ENCODE data around the gene ATP2A3. TPM values are rescaled to one million over a fixed set of nuclear protein-coding genes. Genes with fewer than 3 reads are reported as not detected.

The ATP2A3 gene
- total RNA-seq, 4 donors from 2014 or later, result 8.5 to 60.7 (median 36.4) TPM

DNA sequence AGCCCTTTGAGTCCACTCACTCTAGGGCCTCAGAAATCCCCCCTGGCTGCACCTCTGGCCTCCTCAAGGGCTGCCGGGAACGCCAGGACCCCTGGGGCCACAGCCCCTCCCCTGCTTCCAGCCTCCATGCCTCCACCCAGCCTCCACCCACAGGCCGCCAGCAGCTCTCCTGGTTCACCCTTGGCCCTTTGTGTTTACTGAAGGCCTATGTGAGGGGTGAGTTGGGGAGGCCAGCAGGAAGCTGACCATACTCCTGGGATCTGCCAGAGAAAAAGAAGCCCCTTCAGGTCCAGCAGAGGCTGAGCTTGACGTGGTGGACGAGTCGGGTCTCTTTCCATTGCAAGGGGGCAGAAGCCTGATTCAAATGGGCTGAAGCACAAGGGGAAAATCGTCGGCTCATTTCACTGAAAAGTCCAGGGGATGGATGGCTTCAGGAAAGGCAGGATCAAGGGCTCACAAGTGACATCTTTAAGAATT lies 18.3 kb upstream of the ATP2A3 start:
- DNase-seq (ENCODE audit: low spot score in 2 of 2), result no peak
- intact Hi-C loops (cut with DNase I; ENCODE audit: low total_unique reads), result no loop called here
- TF ChIP-seq POLR2A (IDR thresholded peaks at IDR 0.05), result no peak
- TF ChIP-seq, protein P1, sequence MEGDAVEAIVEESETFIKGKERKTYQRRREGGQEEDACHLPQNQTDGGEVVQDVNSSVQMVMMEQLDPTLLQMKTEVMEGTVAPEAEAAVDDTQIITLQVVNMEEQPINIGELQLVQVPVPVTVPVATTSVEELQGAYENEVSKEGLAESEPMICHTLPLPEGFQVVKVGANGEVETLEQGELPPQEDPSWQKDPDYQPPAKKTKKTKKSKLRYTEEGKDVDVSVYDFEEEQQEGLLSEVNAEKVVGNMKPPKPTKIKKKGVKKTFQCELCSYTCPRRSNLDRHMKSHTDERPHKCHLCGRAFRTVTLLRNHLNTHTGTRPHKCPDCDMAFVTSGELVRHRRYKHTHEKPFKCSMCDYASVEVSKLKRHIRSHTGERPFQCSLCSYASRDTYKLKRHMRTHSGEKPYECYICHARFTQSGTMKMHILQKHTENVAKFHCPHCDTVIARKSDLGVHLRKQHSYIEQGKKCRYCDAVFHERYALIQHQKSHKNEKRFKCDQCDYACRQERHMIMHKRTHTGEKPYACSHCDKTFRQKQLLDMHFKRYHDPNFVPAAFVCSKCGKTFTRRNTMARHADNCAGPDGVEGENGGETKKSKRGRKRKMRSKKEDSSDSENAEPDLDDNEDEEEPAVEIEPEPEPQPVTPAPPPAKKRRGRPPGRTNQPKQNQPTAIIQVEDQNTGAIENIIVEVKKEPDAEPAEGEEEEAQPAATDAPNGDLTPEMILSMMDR (IDR thresholded peaks at IDR 0.05), result no peak
- WGBS, 2 donors, result 85% methylated on average over 8 of the region's 8 CpGs
- H3K4me3 ChIP-seq (ENCODE audit: low read depth, poor library complexity, severe bottlenecking), result no peak overlapping the region

DNA sequence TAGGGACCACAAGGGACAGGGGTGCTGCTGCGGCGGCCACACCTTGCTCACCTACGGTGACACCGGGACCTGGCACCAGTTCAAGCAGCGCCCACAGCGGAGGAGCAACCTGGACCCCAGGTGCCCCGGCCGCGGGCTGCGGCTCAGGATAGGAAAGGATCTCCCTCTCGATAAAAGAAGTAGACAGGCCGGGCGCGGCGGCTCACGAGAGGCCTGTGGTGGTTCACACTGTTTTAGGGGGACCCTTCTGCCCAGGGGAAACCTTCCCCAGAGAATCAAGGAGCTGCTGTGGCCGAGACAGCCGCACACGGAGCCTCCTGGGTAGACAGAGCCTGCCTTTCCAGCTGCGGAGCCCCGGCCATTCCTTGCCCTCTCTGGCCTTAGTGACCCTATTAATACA lies 17.9 kb upstream of the ATP2A3 start:
- WGBS, 2 donors, result 91 to 94% methylated on average over 21 of the region's 21 CpGs
- H3K4me3 ChIP-seq (ENCODE audit: low read depth, poor library complexity, severe bottlenecking), result no peak overlapping the region
- DNase-seq (ENCODE audit: low spot score in 2 of 2), result no peak
- TF ChIP-seq POLR2A (IDR thresholded peaks at IDR 0.05), result no peak
- TF ChIP-seq, protein P1 (IDR thresholded peaks at IDR 0.05), result no peak
- intact Hi-C loops (cut with DNase I; ENCODE audit: low total_unique reads), result no loop called here

DNA sequence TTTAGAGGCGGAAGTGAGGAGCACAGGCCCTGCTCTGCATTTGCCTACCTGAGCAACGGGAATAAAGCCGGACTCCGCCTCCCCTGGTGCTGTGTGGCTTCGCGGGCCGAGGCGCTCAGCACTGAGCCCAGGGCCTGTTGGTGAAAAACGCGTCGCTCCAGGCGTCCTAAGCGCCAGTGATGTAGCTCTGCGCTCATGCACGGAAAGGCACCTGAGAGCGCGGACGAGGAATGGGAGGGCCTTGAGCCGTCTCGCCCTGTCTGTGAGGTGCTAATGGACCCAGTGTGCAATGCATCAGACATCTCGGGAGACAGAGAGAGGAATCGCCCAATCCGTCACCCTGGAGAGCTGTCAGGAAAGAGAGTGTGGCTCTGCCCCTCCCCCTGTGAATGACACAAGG lies 17.2 kb upstream of the ATP2A3 start:
- TF ChIP-seq, protein P1 (IDR thresholded peaks at IDR 0.05), result no peak
- TF ChIP-seq POLR2A (IDR thresholded peaks at IDR 0.05), result no peak
- intact Hi-C loops (cut with DNase I; ENCODE audit: low total_unique reads), result no loop called here
- DNase-seq (ENCODE audit: low spot score in 2 of 2), result no peak
- WGBS, 2 donors, result 81 to 83% methylated on average over 23 of the region's 23 CpGs
- no peak overlapping the region for H3K4me3 ChIP-seq (ENCODE audit: low read depth, poor library complexity, severe bottlenecking)

DNA sequence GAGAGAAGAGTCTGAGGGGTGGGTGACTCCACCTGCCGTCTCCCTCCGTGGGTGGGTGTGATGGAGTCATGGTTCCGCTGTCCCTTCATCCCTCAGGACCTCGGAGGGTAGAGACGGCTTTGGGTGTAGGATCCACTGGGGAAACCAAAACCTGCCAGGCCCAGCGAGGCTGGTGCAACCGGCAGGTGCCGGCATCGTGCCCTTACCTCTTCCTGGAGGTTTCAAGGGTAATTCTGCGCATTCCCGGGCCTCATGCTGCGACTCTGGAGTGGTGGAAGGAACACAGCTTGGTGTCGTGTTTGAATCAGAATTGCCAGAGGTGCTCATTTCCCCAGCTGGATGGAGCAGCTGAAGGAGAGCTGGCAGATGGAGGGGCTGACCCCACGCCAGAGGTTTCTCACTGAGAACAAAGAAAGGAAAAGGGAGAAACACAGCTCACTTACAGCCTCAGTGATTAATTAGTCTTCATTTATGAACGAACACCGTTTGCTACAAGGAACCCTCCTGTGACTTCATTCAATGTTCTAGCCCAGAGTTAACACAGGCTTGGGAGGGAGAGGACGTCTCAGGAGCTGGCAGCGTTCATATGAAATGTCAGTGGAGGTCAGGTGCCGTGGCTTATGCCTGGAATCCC lies 16.3 kb upstream of the ATP2A3 start:
- no peak overlapping the region for H3K4me3 ChIP-seq (ENCODE audit: low read depth, poor library complexity, severe bottlenecking)
- no peak for DNase-seq (ENCODE audit: low spot score in 2 of 2)
- intact Hi-C loops (cut with DNase I; ENCODE audit: low total_unique reads), result no loop called here
- no peak for TF ChIP-seq POLR2A (IDR thresholded peaks at IDR 0.05)
- TF ChIP-seq, protein P1 (IDR thresholded peaks at IDR 0.05), result no peak
- 78 to 82% methylated on average over 19 of the region's 19 CpGs for WGBS, 2 donors

DNA sequence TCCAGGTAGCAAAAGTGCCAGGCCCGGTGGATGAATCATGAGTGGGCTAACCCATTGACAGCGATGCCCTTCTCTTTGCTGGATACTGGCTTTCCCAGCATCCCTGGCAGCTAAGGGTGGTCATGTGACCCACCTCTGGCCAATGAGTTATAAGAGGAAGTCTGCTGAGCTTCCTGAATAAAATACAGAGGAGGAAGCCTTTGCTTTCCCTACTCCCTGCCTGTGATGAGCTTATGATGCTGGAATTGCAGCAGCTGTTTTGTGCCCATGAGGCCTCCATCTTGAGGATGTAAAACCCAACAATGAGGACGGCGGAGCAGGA lies 15.0 kb upstream of the ATP2A3 start:
- no peak for TF ChIP-seq POLR2A (IDR thresholded peaks at IDR 0.05)
- TF ChIP-seq, protein P1 (IDR thresholded peaks at IDR 0.05), result no peak
- no peak for DNase-seq (ENCODE audit: low spot score in 2 of 2)
- intact Hi-C loops (cut with DNase I; ENCODE audit: low total_unique reads), result no loop called here
- no peak overlapping the region for H3K4me3 ChIP-seq (ENCODE audit: low read depth, poor library complexity, severe bottlenecking)
- WGBS, 2 donors, result 94 to 98% methylated on average over 4 of the region's 4 CpGs
